HG02571 (cell line): ENCODE data around the gene UBAP1.
"Not testable (repeated sequence)": the region's sequence is repeated elsewhere in the genome, so short reads cannot be mapped to it uniquely, and the experiment has no call there.

Experiments
- ATAC-seq: cut with Tn5 transposase; IDR thresholded peaks from one replicate; pipeline ENCODE4 v1.9.1; 2021; ENCODE audit warnings: mild to moderate bottlenecking, moderate library complexity; ENCODE audit not compliant: unreplicated experiment

UBAP1 gene

GRCh38 chr9:34178436-34179212 lies at the start of gene UBAP1:
UBAP1 (plus strand) TSS chr9:34179043; CDS start chr9:34220915, 41,872 bp downstream.
- peak; percentile 99 for ATAC-seq

GRCh38 chr9:34131571-34131970 lies 47.3 kb upstream of the UBAP1 start:
- ATAC-seq, result no peak

- no peak for ATAC-seq
These were observed 45.4 kb upstream of the UBAP1 start for GRCh38 chr9:34133436-34133949.

DNA sequence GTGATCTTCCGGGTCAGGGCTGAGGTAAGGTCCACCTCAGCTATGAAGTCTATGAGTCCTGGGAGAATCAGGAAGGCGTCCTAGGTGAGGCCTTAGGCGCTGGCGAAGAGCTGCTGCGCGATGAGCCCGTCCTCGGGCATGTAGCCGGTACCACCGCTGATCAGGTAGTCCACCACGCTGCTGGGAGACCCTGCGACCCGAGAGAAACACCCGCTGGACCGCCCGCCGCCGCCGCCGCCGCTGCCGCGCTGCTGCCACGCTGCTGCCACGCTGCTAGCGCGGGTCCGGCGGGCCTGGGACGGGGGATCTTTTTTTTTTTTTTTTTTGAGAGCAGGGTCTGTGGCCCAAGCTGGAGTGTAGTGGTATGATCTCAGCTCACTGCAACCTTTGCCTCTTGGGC lies 44.3 kb upstream of the UBAP1 start:
- ATAC-seq, result no peak

GRCh38 chr9:34138644-34139043 lies 40.2 kb upstream of the UBAP1 start:
- not testable (repeated sequence) for ATAC-seq

DNA sequence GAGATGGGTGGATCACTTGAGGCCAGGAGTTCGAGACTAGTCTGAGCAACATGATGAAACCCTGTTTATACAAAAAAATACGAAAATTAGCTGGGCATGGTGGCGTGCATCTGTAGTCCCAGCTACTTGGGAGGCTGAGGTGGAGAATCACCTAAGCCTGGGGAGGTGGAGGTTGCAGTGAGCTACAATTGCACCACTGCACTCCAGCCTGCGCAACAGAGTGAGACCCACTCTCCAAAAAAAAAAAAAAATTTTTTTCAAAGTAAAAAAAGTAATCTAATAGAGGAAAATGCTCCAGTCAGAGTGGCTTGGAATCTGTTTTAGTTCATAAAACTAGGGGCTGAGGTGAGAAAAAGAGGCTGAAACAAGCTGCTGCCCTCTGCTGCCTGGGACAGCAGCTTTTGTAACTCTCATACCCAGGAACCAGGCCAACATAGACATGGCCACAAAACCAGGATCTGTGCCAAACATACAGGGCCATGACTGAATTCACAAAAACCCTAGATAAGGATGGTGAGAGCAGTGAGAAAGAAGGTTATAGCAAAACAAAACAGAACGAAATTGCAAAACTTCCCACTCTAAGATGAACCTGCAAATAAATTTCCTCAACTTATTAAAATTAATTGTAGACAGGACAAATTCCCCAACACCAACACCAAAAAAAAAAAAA lies 39.2 kb upstream of the UBAP1 start:
- ATAC-seq, result no peak

DNA sequence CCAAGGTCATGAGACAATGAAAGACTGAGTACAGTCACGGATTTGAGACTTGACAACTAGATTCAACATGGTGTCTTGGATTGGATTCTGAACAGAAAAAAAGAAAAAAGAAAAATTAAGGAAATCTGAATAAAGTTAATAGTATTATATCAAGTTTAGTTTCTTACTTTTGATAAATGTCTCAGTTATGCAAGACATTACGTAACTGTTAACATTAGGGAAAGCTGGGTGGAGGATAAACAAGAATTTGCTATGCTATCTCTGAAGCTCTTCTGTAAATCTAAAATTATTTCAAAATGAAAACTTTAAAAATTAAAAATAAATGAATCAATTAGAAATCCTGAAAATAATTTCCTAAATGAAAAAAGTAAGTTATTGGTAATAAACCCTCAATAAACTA lies 38.0 kb upstream of the UBAP1 start:
- ATAC-seq, result no peak

GRCh38 chr9:34143116-34143515 lies 35.7 kb upstream of the UBAP1 start:
- ATAC-seq, result no peak

GRCh38 chr9:34145165-34145564 lies 33.7 kb upstream of the UBAP1 start:
- no peak for ATAC-seq

GRCh38 chr9:34151398-34151797 lies 27.4 kb upstream of the UBAP1 start:
- ATAC-seq, result no peak

GRCh38 chr9:34154057-34154456 lies 24.8 kb upstream of the UBAP1 start:
- ATAC-seq, result no peak

DNA sequence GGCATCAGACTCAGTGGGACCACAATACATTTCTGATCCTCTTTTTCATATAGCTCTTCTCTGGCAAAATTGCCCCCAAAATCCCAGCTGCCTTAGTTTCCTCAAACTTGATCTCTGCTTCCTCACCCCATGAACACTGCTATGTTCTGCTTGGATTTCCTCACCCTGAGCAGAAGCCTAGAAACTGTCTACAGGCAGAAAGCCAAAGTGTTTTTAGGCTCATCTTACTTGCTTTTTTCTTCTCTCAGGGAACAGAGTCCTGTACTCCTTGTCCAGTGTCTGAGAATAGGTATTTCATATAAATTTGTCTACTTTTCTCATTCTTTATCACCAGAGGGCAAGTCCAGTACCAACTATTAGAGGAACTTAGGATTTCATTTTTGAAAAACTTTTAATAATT lies 21.5 kb upstream of the UBAP1 start:
- ATAC-seq, result no peak

DNA sequence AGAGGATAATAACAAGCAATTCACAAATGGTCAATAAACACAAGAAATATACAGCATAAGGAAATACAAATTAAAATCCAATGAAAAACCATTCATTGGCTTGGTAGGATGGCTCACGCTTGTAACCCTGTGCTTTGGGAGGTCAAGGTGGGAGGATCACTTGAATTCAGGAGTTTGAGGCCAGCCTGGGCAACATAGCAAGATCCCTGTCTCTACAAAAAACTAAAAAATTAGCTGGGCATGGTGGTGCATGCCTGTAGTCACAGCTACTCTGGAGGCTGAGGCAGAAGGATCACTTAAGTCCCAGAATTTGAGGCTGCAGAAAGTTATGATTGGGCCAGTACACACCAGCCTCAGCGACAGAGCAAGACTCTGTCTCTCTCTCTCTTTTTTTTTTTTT lies 20.9 kb upstream of the UBAP1 start:
- no peak for ATAC-seq

DNA sequence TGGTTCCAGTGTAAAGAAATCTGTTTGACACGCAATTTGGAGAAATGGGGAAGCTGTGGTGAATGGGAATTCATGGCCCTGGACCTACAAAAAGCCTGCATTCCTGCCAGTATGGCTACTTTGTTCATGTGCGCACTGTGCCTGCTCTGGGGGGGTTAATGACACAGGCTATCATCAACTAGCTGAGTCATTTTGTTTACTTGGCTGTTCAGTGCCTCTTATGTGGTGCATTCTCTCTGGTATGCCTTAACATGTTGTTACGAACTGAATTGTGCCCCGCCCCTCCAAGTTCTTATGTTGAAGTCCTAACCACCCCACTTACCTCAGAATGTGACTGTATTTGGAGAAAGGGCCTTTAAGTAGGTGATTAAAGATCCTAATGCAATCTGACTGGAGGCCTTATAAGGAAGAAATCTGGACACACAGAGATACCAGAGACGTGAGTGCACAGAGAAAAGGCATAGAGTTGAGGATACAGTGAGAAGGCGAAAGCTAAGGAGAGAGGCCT lies 20.4 kb upstream of the UBAP1 start:
- ATAC-seq, result no peak

GRCh38 chr9:34163434-34163833 lies 15.4 kb upstream of the UBAP1 start:
- ATAC-seq, result no peak

- ATAC-seq, result no peak
These were observed 9.7 kb upstream of the UBAP1 start for GRCh38 chr9:34169125-34169524.

GRCh38 chr9:34170237-34170991 lies 8.4 kb upstream of the UBAP1 start:
- no peak for ATAC-seq

DNA sequence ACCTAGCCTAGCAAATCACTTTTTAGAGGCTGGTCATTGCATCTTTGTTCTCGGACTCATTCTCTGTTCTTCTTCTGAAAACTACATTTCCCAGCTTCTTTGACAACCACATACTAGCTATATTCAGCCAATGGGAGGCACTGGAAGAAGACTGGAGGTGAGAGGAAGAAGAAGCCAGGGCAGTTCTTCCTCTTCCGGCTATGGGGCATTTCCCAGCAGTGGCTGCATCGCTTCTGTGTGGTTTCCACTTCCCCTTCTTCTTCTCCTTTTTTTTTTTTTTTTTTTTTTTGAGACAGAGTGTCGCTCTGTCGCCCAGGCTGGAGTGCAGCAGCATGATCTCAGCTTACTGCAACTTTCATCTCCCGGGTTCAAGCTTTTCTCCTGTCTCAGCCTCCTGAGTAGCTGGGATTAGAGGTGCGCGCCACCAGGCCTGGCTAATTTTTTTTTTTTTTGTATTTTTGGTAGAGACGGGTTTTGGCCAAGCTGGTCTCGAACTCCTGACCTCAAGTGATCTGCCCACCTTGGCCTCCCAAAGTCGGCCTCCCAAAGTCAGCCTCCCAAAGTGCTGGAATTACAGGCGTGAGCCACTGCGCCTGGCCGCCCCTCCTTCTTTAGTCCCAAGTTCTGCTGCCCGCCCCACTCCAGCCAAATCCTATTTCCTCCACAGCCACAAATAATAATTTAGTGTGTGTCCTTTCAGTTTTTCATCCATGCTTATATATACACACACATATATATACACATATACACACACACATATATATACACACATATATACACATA lies 6.9 kb upstream of the UBAP1 start:
- no peak for ATAC-seq

DNA sequence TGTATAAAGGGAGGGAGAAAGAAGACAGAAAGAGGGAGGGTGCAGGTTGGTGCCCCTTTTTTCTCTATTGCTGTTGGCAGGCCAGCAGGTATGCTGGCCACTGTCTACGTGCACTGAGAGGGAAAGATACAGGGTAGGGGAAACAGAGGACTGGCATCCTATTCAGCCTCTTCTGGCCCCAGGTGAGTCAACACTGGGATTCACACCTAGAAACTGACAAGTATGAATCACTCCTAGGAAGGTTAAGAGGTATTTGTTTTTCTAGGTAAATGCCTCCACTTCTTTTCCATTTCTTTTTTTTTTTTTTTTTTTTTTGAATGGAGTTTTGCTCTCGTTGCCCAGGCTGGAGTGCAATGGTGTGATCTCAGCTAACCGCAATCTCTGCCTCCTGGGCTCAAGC lies 2.8 kb upstream of the UBAP1 start:
- ATAC-seq, result no peak

GRCh38 chr9:34177593-34178435 lies 1.0 kb upstream of the UBAP1 start:
- no peak for ATAC-seq
